DOHH2 (cell line): ENCODE data around the gene TMSB10.
A peak's percentile ranks its signal among the peaks of the same experiment; 100 is the strongest.

ENCODE experiments used
- H3F3A ChIP-seq: fragments of 200-600 bp; sonication (generic), shearing (Covaris generic); 2 replicates; pipeline ENCODE4 v1.6.0; 2016; ENCODE audit warnings: antibody characterized with exemption, mild to moderate bottlenecking; ENCODE audit not compliant: control insufficient read depth, insufficient read depth
- H3K27ac ChIP-seq: fragments of 200-600 bp; sonication (generic); 2 replicates; pipeline ENCODE4 v1.5.1; 2014; ENCODE audit warnings: low read depth, mild to moderate bottlenecking, low read length, moderate library complexity
- H3K27me3 ChIP-seq: fragments of 200-600 bp; sonication (generic); 2 replicates; pipeline ENCODE4 v1.6.1; 2014; ENCODE audit warnings: mild to moderate bottlenecking, low read length, mixed read lengths; ENCODE audit not compliant: control insufficient read depth
- H3K36me3 ChIP-seq: fragments of 200-600 bp; sonication (generic); 2 replicates; pipeline ENCODE4 v1.6.1; 2014; ENCODE audit warnings: mild to moderate bottlenecking, low read length, moderate library complexity, mixed read lengths; ENCODE audit not compliant: control insufficient read depth
- H3K4me1 ChIP-seq: fragments of 200-600 bp; sonication (generic); 2 replicates; pipeline ENCODE4 v1.6.1; 2014; ENCODE audit warnings: mild to moderate bottlenecking, low read length, mixed read lengths; ENCODE audit not compliant: control insufficient read depth
- H3K4me2 ChIP-seq: fragments of 200-600 bp; sonication (generic); 2 replicates; pipeline ENCODE4 v1.6.0; 2014; ENCODE audit warnings: mild to moderate bottlenecking, low read length, moderate library complexity
- H3K4me3 ChIP-seq: fragments of 200-600 bp; sonication (generic); 2 replicates; pipeline ENCODE4 v1.5.1; 2014; ENCODE audit warnings: mild to moderate bottlenecking, low read length, mixed read lengths
- H3K79me2 ChIP-seq: fragments of 200-600 bp; sonication (generic); 2 replicates; pipeline ENCODE4 v1.6.1; 2014; ENCODE audit warnings: mild to moderate bottlenecking, low read length, mixed read lengths; ENCODE audit not compliant: control insufficient read depth
- H3K9me2 ChIP-seq: fragments of 200-600 bp; sonication (generic); replicated peaks from 2 replicates; pipeline ENCODE4 v1.6.1; 2014; ENCODE audit warnings: mild to moderate bottlenecking, low read length, mixed read lengths; ENCODE audit not compliant: control insufficient read depth
- H3K9me3 ChIP-seq: fragments of 200-600 bp; sonication (generic); 2 replicates; pipeline ENCODE4 v1.6.1; 2014; ENCODE audit warnings: antibody characterized with exemption, low read length, mixed read lengths; ENCODE audit not compliant: control insufficient read depth, insufficient read depth
- H4K20me1 ChIP-seq: fragments of 200-600 bp; sonication (generic); 2 replicates; pipeline ENCODE4 v1.6.0; 2014; ENCODE audit warnings: low read depth, mild to moderate bottlenecking, antibody characterized with exemption, low read length, moderate library complexity; ENCODE audit not compliant: control insufficient read depth, insufficient read depth
- EZH2phosphoT487 ChIP-seq: fragments of 200-600 bp; sonication (generic); IDR thresholded peaks from 2 replicates; pipeline ENCODE4 v1.6.1; 2017; ENCODE audit warnings: borderline replicate concordance, mild to moderate bottlenecking, antibody characterized with exemption, low read length, moderate library complexity, mixed read lengths
- TF ChIP-seq, protein P1 (sequence below): fragments of 200-600 bp; sonication (generic); IDR thresholded peaks from one replicate; pipeline ENCODE4 v1.5.1; 2014; ENCODE audit warnings: antibody characterized with exemption, mild to moderate bottlenecking, low read depth, low read length; ENCODE audit not compliant: poor library complexity, severe bottlenecking

Gene TMSB10

GRCh38 chr2:84886791-84887190, 18.7 kb upstream of the TMSB10 start:
- Histone ChIP-seq H3K9me2 (no peaks in the 10 kb centered on the region), H3K4me3 (no peak overlapping the region), H4K20me1 (no peaks in the 10 kb centered on the region), H3K9me3 (no peaks in the 10 kb centered on the region), H3F3A (peaks cover 8% of the 10 kb centered on the region), H3K27ac (no peak overlapping the region), H3K4me2 (no peak overlapping the region), H3K79me2 (no peaks in the 10 kb centered on the region), H3K27me3 (peaks cover 4% of the 10 kb centered on the region), H3K4me1 (peaks cover 32% of the 10 kb centered on the region), H3K36me3 (no peaks in the 10 kb centered on the region)
- no peak for TF ChIP-seq EZH2phosphoT487
- TF ChIP-seq, protein P1, sequence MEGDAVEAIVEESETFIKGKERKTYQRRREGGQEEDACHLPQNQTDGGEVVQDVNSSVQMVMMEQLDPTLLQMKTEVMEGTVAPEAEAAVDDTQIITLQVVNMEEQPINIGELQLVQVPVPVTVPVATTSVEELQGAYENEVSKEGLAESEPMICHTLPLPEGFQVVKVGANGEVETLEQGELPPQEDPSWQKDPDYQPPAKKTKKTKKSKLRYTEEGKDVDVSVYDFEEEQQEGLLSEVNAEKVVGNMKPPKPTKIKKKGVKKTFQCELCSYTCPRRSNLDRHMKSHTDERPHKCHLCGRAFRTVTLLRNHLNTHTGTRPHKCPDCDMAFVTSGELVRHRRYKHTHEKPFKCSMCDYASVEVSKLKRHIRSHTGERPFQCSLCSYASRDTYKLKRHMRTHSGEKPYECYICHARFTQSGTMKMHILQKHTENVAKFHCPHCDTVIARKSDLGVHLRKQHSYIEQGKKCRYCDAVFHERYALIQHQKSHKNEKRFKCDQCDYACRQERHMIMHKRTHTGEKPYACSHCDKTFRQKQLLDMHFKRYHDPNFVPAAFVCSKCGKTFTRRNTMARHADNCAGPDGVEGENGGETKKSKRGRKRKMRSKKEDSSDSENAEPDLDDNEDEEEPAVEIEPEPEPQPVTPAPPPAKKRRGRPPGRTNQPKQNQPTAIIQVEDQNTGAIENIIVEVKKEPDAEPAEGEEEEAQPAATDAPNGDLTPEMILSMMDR, result no peak

GRCh38 chr2:84888401-84889276, 16.8 kb upstream of the TMSB10 start:
- Histone ChIP-seq H3K79me2 (no peaks in the 10 kb centered on the region), H3K27ac (peak overlapping the region; percentile 78), H3K4me1 (peaks cover 26% of the 10 kb centered on the region), H3K4me3 (peak overlapping the region; percentile 70), H3K36me3 (no peaks in the 10 kb centered on the region), H3K9me2 (no peaks in the 10 kb centered on the region), H3F3A (peaks cover 8% of the 10 kb centered on the region), H3K9me3 (no peaks in the 10 kb centered on the region), H3K27me3 (peaks cover 2% of the 10 kb centered on the region; the same call in 1 of the 2 replicates), H4K20me1 (no peaks in the 10 kb centered on the region), H3K4me2 (peak overlapping the region; percentile 86)
- TF ChIP-seq EZH2phosphoT487, result no peak
- TF ChIP-seq, protein P1, result no peak

DNA sequence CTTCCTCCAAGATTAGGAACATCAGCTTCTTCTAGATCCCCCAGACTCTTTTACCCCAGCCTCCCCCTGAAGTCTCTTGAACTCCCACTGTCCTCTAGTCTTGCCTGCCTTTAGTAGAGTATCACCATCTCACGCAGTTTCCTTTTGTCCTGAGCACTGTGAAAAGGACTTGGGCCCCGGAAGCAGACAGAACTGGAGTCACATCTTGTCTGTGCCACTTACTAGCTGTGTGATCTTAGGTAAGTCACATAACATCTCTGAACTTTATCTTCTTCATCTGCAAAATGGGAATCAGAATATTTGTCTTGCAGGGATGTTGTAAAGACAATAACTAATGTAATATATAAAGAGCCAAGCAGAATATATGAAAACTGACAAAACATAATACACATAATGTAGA, 16.1 kb upstream of the TMSB10 start:
- Histone ChIP-seq H3K36me3 (no peaks in the 10 kb centered on the region), H4K20me1 (no peaks in the 10 kb centered on the region), H3K9me2 (no peaks in the 10 kb centered on the region), H3K4me2 (peak overlapping the region; percentile 86), H3K27me3 (peaks cover under 1% of the 10 kb centered on the region; the same call in 1 of the 2 replicates), H3F3A (peaks cover 14% of the 10 kb centered on the region), H3K4me1 (peaks cover 32% of the 10 kb centered on the region), H3K27ac (peak overlapping the region; percentile 78), H3K4me3 (peak overlapping the region; percentile 70), H3K9me3 (no peaks in the 10 kb centered on the region), H3K79me2 (no peaks in the 10 kb centered on the region)
- TF ChIP-seq EZH2phosphoT487, result no peak
- TF ChIP-seq, protein P1, result no peak
